OCI-LY3 (cell line): Measurements from ENCODE around the gene RHOA.

Experiments
- H2AFZ ChIP-seq: fragments of 200-600, 300-600 bp; shearing (Covaris generic); 2 replicates; pipeline ENCODE4 v1.6.0; 2014; ENCODE audit warnings: antibody characterized with exemption, low read depth, low read length
- H3K27ac ChIP-seq: fragments of 200-600, 300-600 bp; sonication (generic); 2 replicates; pipeline ENCODE4 v1.5.1; 2014; ENCODE audit warnings: mild to moderate bottlenecking, low read length, moderate library complexity, mixed read lengths
- H3K27me3 ChIP-seq: fragments of 200-600, 300-600 bp; sonication (generic); 2 replicates; pipeline ENCODE4 v1.6.1; 2014; ENCODE audit warnings: low read depth, low read length, mixed read lengths
- H3K36me3 ChIP-seq: fragments of 200-600, 300-600 bp; sonication (generic); replicated peaks from 2 replicates; pipeline ENCODE3; 2014; ENCODE audit warnings: low read depth, low read length, mixed read lengths
- H3K4me1 ChIP-seq: fragments of 300-600, 200-600 bp; sonication (generic); 2 replicates; pipeline ENCODE4 v1.6.1; 2014; ENCODE audit warnings: low read length, mixed read lengths
- H3K4me2 ChIP-seq: fragments of 200-600, 300-600 bp; sonication (generic); 2 replicates; pipeline ENCODE4 v1.6.1; 2014; ENCODE audit warnings: low read length, mixed read lengths
- H3K4me3 ChIP-seq: fragments of 300-600, 200-600 bp; sonication (generic); 2 replicates; pipeline ENCODE4 v1.5.1; 2014; ENCODE audit warnings: antibody characterized with exemption, mild to moderate bottlenecking, low read length, moderate library complexity
- H3K79me2 ChIP-seq: fragments of 300-600, 200-600 bp; shearing (Covaris generic); 2 replicates; pipeline ENCODE4 v1.6.1; 2014; ENCODE audit warnings: mild to moderate bottlenecking, low read length, mixed read lengths
- H3K9ac ChIP-seq: fragments of 300-600, 200-600 bp; shearing (Covaris generic); 2 replicates; pipeline ENCODE4 v1.6.0; 2014; ENCODE audit warnings: mild to moderate bottlenecking, low read length, moderate library complexity
- H3K9me3 ChIP-seq: fragments of 200-600, 300-600 bp; shearing (Covaris generic); 2 replicates; pipeline ENCODE4 v1.6.1; 2014; ENCODE audit warnings: low read length, mixed read lengths; ENCODE audit not compliant: insufficient read depth
- H4K20me1 ChIP-seq: fragments of 200-600, 300-600 bp; sonication (generic); 2 replicates; pipeline ENCODE4 v1.6.1; 2016; ENCODE audit warnings: low read length, mixed read lengths; ENCODE audit not compliant: insufficient read depth
- CTCF ChIP-seq: fragments of 200-600, 300-600 bp; sonication (generic); IDR thresholded peaks from 2 replicates; pipeline ENCODE4 v1.5.1; 2014; ENCODE audit warnings: antibody characterized with exemption, low read length, low read depth
- EZH2phosphoT487 ChIP-seq: fragments of 200-600 bp; shearing (Covaris generic); IDR thresholded peaks from 2 replicates; pipeline ENCODE4 v1.6.1; 2018; ENCODE audit warnings: antibody characterized with exemption, mixed run types, low read depth

Gene RHOA

DNA sequence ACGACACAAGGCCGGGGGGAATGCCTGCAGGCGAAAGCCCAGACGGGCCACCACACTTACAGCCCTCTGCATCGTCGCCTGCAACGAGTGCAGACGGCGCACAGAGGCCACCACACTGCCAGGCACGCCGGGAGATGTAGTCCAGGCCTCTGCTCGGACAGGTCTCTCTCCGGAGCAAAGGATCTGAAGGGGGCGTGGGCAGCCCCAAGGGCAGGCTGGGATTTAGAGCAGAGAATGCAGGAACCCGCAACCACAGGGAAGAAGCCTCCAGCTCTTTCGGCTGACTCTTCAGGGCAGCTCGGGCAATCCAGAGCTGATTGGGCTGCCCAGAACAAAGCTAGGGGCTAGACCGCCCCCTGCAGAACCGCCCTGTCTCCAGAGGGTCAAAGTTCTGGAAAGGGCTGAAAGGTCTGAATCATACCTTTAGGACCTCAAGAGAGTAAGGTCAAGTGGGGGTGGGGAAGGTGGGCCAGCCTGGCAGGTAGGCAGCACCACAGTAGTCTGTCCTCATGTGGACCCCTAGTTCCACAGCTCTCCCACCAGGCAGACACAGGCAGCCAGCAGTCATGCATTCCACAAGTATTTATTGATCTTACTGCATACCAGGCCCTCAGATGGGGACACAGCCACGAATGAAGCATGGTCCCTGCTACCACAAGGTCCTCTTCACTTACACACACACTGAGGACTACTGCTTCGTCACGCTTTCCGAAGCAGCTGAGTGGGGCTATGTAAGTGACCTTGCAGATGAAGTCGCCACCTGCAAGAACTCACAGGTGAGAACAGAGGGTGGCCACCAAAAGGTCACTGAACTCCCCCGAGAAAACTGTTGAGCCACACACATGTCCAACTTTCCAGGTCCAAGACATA is 10.8 kb upstream of the RHOA start, which contains the start of gene AMT:
TSS of gene AMT (minus strand) at position 95 of the 870 bp plus-strand sequence. CDS start at position 72, 23 bp downstream.
- Histone ChIP-seq H3K4me3 (no peak within 1 kb of the TSS), H3K4me2 (no peak within 1 kb of the TSS), H4K20me1 (no peaks in the 10 kb centered on the region), H3K27me3 (no peaks in the 10 kb centered on the region), H3K27ac (no peak within 1 kb of the TSS), H2AFZ (no peak within 1 kb of the TSS), H3K9ac (no peak within 1 kb of the TSS), H3K36me3 (no peaks in the 10 kb centered on the region), H3K9me3 (no peaks in the 10 kb centered on the region), H3K4me1 (no peaks in the 10 kb centered on the region), H3K79me2 (no peaks in the 10 kb centered on the region)
- no peak for TF ChIP-seq EZH2phosphoT487
- no peak for TF ChIP-seq CTCF

DNA sequence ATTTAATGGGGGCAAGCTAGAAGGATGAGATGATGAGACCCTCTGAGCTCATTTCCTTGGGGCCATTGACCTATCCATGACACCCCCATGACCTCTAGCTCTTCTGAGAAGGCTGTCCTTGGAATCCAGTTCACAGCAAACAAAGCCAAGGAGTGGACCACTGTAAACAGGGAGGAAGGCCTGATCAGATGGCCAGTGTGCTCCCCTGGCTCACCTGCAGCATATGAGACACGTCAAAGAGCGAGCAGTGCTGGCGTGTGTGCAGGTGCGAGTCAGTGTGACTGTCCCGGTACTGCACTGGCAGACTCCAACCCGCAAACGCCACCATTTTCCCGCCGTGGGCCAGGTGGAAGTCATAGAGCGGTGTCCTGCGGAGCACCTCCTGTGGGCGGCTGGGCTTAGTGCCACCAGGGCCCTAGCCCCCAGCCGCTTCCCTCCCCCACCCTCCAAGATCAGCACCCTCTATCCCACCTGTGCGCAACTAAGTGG is 10.2 kb upstream of the RHOA start:
- Histone ChIP-seq H3K27me3 (no peaks in the 10 kb centered on the region), H3K9me3 (no peaks in the 10 kb centered on the region), H3K79me2 (no peaks in the 10 kb centered on the region), H3K4me2 (no peak overlapping the region), H3K4me3 (no peak overlapping the region), H4K20me1 (no peaks in the 10 kb centered on the region), H3K27ac (no peak overlapping the region), H3K9ac (no peak overlapping the region), H3K36me3 (no peaks in the 10 kb centered on the region), H2AFZ (no peak overlapping the region), H3K4me1 (no peaks in the 10 kb centered on the region)
- TF ChIP-seq CTCF (no peak), EZH2phosphoT487 (no peak)

DNA sequence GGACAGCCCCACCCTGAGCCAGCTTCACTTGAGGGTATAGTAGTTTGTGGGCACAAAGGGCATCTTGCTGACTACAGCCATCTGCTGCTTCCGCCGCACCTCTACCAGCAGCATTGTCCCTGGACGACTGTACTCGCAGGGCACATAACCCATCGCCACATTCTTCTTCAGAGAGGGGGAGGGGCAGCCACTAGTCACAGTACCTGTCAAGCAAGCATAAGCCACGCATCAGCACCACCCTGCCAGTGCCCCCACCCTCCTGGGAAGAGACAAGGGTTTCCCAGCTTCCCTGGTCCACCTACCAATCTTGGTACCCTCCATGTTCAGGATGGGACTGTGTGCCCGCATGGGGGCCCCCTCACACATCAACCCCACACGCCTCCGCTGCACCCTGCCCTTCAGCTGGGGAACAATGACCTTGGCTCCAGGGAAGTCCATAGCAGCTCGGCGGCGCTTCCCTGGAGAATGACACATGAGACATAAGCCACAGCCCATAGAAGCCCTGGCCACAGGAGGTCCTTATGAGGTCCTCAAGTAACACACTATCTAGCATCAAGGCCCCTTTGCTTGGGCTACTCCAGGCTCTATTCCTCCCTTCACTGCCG is 5.8 kb upstream of the RHOA start:
- peaks cover 15% of the 10 kb centered on the region for H3K4me1 ChIP-seq
- peaks cover 10% of the 10 kb centered on the region for H3K79me2 ChIP-seq
- no peak for TF ChIP-seq EZH2phosphoT487
- TF ChIP-seq CTCF = no peak
- H3K27me3 ChIP-seq = no peaks in the 10 kb centered on the region
- H3K27ac ChIP-seq = no peak overlapping the region
- no peak overlapping the region for H3K4me2 ChIP-seq
- H4K20me1 ChIP-seq = no peaks in the 10 kb centered on the region
- no peak overlapping the region for H2AFZ ChIP-seq
- H3K36me3 ChIP-seq = no peaks in the 10 kb centered on the region
- no peak overlapping the region for H3K4me3 ChIP-seq
- no peak overlapping the region for H3K9ac ChIP-seq
- H3K9me3 ChIP-seq = no peaks in the 10 kb centered on the region

- Histone ChIP-seq H2AFZ (no peak overlapping the region), H3K27ac (no peak overlapping the region), H3K79me2 (peaks cover 15% of the 10 kb centered on the region), H3K4me1 (peaks cover 15% of the 10 kb centered on the region), H3K9ac (no peak overlapping the region), H3K4me3 (no peak overlapping the region), H3K36me3 (no peaks in the 10 kb centered on the region), H3K9me3 (no peaks in the 10 kb centered on the region), H3K27me3 (no peaks in the 10 kb centered on the region), H4K20me1 (no peaks in the 10 kb centered on the region), H3K4me2 (no peak overlapping the region)
- TF ChIP-seq CTCF (no peak), EZH2phosphoT487 (no peak)
Observed at GRCh38 chr3:49416867-49417266, 5.1 kb upstream of the RHOA start.
